M059J (cell line): ENCODE data around the gene ZNF3. TPM values are rescaled to one million over a fixed set of nuclear protein-coding genes. Genes with fewer than 3 reads are reported as not detected.
A peak's percentile ranks its signal among the peaks of the same experiment; 100 is the strongest.

Experiments used
- DNase-seq: peaks from one replicate; pipeline ENCODE4 v3.0.0-alpha.2; 2012; ENCODE audit warnings: low read depth
- total RNA-seq: library from RNA; depleted of rRNA; stranded (reverse); fragments of >200 nt; shearing (Covaris generic); gene quantifications from 2 replicates; pipeline ENCODE4 v1.2.3, GENCODE V29; 2014

Gene ZNF3
- total RNA-seq, 1 experiment from 2014 or later: 25.4 TPM

DNA sequence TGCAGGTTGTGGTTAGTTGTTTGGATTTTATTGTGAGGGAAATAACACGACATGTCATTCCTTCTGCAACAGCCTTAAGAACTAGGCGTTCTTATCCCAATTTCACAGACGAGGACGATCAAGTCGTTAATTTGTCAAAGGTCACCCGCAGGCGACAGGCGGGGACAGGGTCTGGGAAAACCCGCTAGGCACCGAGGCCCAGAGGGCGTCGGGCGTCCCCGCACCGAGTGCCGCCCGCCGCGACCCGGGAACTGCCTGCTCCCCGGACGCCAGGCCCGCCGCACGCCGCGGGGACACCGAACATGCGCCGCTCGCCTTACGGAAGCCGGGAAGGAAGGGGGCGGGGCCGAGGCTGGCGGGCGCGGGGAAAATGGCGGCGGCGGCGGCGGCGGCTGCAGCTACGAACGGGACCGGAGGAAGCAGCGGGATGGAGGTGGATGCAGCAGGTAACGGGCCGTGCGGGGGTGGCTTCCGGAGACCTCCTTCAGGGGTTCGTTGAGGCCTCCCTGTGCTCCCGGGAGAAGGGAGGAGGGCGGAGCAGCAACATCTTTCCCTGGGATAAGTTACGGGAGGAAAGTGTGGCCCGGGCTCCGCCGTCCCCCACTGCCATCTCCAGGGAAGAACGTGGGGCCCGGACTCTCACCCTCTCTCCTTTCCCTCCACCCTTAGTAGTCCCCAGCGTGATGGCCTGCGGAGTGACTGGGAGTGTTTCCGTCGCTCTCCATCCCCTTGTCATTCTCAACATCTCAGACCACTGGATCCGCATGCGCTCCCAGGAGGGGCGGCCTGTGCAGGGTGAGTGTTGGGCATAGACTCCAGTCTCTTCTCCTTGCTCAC lies 7.3 kb upstream of the ZNF3 start, which contains the start of gene COPS6:
Gene COPS6, plus strand, starts transcription at position 349 of the 837 bp plus-strand sequence. Its CDS starts 22 bp downstream, at position 371.
- peak; percentile 74 for DNase-seq

DNA sequence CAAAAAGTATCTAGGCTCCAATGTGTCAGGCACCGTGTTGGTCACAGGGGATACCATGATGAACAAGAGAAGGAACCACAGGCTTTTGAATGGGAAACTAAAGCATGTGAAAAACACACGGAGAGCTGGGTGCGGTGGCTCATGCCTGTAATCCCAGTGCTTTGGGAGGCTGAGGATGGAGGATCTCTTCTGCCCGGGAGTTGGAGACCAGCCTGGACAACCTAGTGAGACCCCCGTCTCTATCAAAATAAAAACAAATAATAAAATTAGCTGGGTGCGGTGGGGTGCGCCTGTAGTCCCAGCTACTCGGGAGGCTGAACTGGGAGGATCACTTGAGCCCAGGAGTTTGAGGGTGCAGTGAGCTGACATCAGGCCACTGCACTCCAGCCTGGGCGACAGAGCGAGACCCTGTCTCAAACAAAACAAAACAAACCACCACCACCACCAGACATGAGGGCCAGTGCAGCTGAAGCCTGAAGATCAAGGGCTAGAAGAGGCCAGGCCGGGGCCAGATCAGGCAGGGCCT lies 6.6 kb upstream of the ZNF3 start:
- DNase-seq: no peak

DNA sequence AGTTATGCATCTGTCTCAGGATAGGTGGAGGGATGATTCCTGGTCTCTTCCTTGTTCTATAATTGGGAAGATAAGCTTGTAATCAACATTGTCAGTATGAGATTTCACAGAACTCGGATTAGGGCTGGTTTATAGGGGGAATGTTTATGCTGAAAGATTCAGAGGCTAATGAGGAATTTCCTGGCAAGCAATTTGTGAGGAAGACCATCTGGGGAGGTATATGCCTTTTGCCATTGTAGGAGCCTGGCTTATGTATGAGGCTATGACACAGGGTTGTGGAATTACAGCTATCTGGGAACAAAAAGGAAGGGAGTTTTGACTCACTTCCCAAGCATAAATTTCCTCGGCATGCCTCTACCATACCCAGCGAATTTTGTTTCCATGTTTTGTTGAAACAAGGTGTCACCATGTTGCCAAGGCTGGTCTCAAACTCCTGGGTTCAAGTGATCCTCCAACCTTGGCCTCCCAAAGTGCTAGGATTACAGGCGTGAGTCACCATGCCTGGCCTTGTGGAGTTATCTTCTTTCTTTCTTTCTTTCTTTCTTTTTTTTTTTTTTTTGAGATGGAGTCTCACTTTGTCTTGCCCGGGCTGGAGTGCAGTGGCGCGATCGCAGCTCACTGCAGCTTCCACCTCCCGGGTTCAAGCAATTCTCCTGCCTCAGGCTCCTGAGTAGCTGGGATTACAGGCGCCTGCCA lies 5.7 kb upstream of the ZNF3 start:
- DNase-seq: peak; percentile 99

DNA sequence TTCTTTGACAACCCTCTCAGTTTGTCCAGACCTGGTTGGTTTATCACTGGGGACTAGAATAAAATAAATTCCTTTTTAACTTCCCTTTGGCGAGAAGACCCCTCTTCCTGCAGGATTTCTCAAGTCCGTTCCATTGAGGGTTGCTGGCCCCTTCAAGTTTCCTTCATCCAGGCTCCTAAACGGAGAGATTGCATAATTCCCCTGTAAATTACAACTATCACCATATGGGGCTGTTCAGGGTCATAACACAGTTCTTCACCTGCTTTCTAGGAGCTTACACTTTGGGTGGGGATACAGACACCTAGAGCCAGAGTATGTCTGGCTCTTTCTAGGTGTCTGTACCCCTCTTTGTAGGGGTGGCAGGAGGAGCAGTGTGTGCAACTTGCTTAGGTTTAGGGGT lies 4.0 kb upstream of the ZNF3 start:
- no peak for DNase-seq

DNA sequence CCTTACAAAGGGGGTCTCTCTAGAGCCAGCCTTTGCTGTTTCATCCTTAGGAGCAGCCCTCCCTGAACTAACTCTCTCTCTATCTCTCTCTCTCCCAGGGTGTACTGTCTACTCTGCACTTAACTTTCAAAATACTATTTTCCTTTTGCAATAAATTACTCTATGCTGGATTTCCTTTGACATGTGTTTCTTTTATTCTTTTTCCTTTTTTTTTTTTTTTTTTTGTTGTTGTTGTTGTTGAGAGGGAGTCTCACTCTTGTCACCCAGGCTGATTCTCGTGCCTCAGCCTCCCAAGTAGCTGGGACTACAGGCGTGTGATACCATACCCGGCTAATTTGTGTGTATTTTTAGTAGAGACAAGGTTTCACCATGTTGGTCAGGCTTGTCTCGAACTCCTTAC lies 1.5 kb upstream of the ZNF3 start:
- no peak for DNase-seq

GRCh38 chr7:100080907-100081534 lies 502 bp downstream of the ZNF3 start:
- peak; percentile 34 for DNase-seq

GRCh38 chr7:100079024-100079560 lies 2.4 kb downstream of the ZNF3 start:
- no peak for DNase-seq

DNA sequence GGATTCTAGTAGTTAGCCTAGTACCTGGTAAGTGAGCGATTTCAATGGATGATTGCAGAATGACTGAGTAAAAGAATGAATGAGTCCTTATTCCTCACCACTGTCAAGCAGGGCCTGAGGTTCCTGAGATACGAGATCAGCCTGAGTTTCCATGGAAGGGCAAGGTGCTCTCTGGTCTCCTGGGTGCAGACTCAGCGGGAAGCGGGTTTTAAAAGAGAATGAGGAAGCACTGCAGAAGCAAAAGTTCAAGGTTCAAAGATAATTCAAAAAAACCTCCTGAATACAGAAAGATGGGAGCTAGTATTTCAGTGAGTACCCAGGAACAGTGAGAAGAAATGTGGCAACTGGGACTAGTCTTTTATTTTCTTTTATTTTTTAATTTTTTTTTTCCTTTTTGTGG lies 4.3 kb downstream of the ZNF3 start:
- no peak for DNase-seq

- DNase-seq: no peak
Observed at GRCh38 chr7:100075418-100075817, 6.1 kb downstream of the ZNF3 start.

- no peak for DNase-seq
Observed at GRCh38 chr7:100074841-100075240, 6.7 kb downstream of the ZNF3 start.

DNA sequence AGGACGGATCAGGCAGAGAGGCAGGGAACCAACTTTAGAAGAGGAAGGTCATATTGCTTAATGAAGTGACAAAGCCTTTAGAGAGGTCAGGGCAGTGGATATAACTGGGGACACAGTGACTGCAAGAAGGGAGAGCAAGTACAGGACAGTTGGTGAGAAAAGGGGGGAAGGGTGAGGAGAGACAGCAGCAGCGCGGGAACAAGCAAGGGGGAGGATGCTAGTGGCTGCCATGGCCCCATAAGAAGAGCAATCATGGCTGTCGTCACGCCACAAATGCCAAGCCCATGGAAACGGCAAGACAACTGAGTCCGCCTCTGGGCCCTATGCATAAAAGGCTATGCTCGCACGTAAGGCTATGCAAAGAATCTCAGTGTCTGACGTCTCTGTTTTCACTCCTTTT lies 9.1 kb downstream of the ZNF3 start:
- DNase-seq: no peak

GRCh38 chr7:100071018-100071723 lies 10.4 kb downstream of the ZNF3 start:
- no peak for DNase-seq

DNA sequence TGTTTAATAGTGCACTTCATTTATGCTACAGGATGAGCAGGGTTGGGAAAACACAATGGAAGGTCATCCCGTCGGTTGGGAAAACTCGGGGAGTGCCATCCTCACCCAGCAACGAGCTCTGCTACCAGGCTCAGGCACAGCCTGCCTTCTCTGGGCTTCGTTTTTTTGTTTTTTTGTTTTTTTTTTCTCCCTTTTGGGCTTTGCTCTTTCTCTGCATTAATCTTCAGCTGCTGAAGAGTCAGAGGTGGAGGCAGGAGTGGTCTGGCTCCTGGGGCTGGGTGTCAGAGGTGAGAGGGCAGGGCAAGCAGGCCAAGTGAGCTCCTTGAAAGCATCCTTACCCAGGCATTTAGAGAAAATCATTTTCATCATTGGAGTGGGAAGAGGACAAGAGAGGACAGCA lies 11.5 kb downstream of the ZNF3 start:
- no peak for DNase-seq

DNA sequence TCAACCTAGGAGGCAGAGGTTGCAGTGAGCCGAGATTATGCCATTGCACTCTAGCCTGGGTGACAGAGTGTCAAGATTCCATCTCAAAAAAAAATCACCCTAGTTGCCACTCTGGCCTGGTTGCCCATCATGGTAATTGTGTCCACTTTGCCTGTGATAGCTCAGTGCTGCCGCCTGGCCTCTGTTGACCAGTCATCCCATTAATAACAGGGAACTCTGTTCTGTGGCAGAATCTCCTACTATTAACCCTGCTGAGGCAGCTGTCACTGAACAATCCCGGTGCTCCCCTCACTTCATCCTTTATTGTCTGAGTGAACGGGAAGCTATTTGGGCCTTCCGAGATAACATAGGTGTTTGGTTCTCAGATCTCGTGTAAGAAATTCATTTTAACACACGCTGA lies 14.6 kb downstream of the ZNF3 start:
- no peak for DNase-seq

DNA sequence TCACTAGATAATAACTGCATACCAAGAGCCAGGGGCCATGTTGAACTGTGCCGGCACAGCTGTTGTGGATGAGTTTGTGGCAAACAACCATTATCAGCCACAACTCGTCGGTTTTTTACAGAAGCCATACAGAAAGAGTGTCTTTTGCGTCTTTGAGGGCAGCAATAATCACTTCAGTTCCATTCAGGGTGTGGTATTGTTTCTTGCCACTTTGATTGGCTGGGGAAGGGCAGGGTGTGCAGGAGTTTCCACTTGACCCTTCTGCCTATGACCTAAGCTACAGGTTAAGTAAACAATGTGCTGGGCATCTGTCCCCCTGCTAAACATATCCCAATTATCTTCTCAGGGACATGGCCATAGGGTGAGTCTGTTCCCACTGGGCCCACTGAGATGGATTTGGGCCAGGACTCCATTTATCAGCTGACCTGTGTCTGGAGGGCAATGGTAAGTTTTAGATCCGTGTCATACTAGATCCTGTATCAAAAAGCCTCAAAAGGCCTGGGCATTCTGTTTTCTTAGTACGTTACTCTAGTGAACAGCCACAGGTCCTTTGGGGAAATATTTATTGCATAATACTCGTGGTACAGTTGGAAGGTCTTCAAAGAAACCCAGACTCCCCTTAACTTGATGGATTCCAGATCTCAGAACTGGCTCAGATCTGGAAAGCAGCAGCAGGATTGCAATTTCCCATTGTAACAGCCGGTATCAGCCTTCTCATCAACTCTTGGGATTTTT lies 15.9 kb downstream of the ZNF3 start:
- DNase-seq: peak; percentile 66

DNA sequence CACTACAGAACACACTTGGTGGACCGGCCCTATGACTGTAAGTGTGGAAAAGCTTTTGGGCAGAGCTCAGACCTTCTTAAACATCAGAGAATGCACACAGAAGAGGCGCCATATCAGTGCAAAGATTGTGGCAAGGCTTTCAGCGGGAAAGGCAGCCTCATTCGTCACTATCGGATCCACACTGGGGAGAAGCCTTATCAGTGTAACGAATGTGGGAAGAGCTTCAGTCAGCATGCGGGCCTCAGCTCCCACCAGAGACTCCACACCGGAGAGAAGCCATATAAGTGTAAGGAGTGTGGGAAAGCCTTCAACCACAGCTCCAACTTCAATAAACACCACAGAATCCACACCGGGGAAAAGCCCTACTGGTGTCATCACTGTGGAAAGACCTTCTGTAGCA lies 17.4 kb downstream of the ZNF3 start:
- no peak for DNase-seq

- no peak for DNase-seq
Observed at GRCh38 chr7:100063376-100063775, 18.1 kb downstream of the ZNF3 start.

GRCh38 chr7:100061518-100062193 lies 19.9 kb downstream of the ZNF3 start:
- DNase-seq: no peak

DNA sequence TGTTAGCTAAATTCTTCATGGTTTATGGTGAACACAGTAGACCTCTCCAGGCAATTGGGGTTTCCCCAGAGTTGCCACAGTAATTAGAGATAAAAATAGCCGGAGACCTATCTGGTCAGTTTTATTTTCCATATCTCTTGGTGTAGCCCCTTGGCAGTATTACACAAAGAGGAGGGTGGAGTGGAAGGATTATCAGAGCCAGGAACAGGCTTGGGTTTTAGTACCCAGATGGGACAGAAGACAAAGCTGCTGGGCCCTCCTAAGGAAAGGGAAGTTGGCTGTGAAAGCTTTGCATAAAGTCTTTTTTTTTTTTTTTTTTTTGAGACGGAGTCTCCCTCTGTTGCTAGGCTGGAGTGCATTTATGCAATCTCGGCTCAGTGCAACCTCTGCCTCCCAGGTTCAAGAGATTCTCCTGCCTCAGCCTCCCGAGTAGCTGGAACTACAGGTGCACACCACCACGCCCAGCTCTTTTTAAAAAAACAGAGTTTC lies 22.2 kb downstream of the ZNF3 start:
- DNase-seq: no peak

DNA sequence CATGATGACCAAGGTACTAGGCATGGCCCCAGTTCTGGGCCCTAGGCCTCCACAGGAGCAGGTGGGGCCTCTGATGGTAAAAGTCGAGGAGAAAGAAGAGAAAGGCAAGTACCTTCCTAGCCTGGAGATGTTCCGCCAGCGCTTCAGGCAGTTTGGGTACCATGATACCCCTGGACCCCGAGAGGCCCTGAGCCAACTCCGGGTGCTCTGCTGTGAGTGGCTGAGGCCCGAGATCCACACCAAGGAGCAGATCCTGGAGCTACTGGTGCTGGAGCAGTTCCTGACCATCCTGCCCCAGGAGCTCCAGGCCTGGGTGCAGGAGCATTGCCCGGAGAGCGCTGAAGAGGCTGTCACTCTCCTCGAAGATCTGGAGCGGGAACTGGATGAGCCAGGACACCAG lies 24.5 kb downstream of the ZNF3 start:
- DNase-seq: no peak
